H9 (cell line): ENCODE data around the gene BAIAP2. TPM values are rescaled to one million over a fixed set of nuclear protein-coding genes. Genes with fewer than 3 reads are reported as not detected.

Experiments
- DNase-seq: peaks from one replicate; pipeline ENCODE4 v3.0.0-alpha.2; 2017
- H2AFZ ChIP-seq: one replicate; pipeline ENCODE4 v1.6.1; 2013; ENCODE audit warnings: mild to moderate bottlenecking, low read length, control low read depth, moderate library complexity
- H2AK5ac ChIP-seq: 2 replicates; pipeline ENCODE4 v1.6.1; 2013; ENCODE audit warnings: low read length, control low read depth, mixed read lengths; ENCODE audit not compliant: insufficient read length
- H2BK120ac ChIP-seq: one replicate; pipeline ENCODE4 v1.6.1; 2013; ENCODE audit warnings: low read depth, mild to moderate bottlenecking, low read length, control low read depth, inconsistent platforms; ENCODE audit not compliant: poor library complexity, severe bottlenecking
- H2BK12ac ChIP-seq: 2 replicates; pipeline ENCODE4 v1.6.1; 2013; ENCODE audit warnings: low read length, control low read depth, mixed read lengths, low read depth; ENCODE audit not compliant: insufficient read length
- H2BK15ac ChIP-seq: 2 replicates; pipeline ENCODE4 v1.6.1; 2013; ENCODE audit warnings: low read depth, low read length, control low read depth
- H2BK20ac ChIP-seq: one replicate; pipeline ENCODE4 v1.6.1; 2013; ENCODE audit warnings: low read depth, mild to moderate bottlenecking, low read length, control low read depth, inconsistent platforms; ENCODE audit not compliant: poor library complexity, severe bottlenecking
- H2BK5ac ChIP-seq: 2 replicates; pipeline ENCODE4 v1.6.1; 2013; ENCODE audit warnings: low read length, control low read depth, mixed read lengths; ENCODE audit not compliant: insufficient read length
- H3K14ac ChIP-seq: 2 replicates; pipeline ENCODE4 v1.6.1; 2013; ENCODE audit warnings: low read length, control low read depth; ENCODE audit not compliant: insufficient read depth
- H3K18ac ChIP-seq: 2 replicates; pipeline ENCODE4 v1.6.1; 2013; ENCODE audit warnings: low read depth, mild to moderate bottlenecking, mixed read lengths, low read length, control low read depth; ENCODE audit not compliant: insufficient read length
- H3K23ac ChIP-seq: 2 replicates; pipeline ENCODE4 v1.6.1; 2013; ENCODE audit warnings: low read length, control low read depth, mixed read lengths, low read depth; ENCODE audit not compliant: insufficient read length
- H3K23me2 ChIP-seq: 2 replicates; pipeline ENCODE4 v1.6.1; 2013; ENCODE audit warnings: low read depth, mild to moderate bottlenecking, mixed read lengths, low read length, control low read depth; ENCODE audit not compliant: insufficient read length, poor library complexity, severe bottlenecking
- H3K27ac ChIP-seq: 2 replicates; pipeline ENCODE4 v1.5.1; 2013; ENCODE audit warnings: low read length, control low read depth, mixed read lengths, low read depth; ENCODE audit not compliant: insufficient read length
- H3K27me3 ChIP-seq: 2 replicates; pipeline ENCODE4 v1.6.1; 2013; ENCODE audit warnings: low read length, control low read depth, inconsistent platforms; ENCODE audit not compliant: insufficient read depth
- H3K4ac ChIP-seq: 2 replicates; pipeline ENCODE4 v1.6.1; 2013; ENCODE audit warnings: low read depth, mild to moderate bottlenecking, control low read depth, inconsistent platforms, low read length, moderate library complexity
- H3K4me1 ChIP-seq: 2 replicates; pipeline ENCODE4 v1.6.1; 2013; ENCODE audit warnings: low read length, control low read depth, inconsistent platforms; ENCODE audit not compliant: insufficient read depth
- H3K4me2 ChIP-seq: 2 replicates; pipeline ENCODE4 v1.6.1; 2013; ENCODE audit warnings: low read length, control low read depth, mixed read lengths; ENCODE audit not compliant: insufficient read length, insufficient read depth
- H3K56ac ChIP-seq: 2 replicates; pipeline ENCODE4 v1.6.1; 2013; ENCODE audit warnings: low read depth, mild to moderate bottlenecking, mixed read lengths, low read length, control low read depth; ENCODE audit not compliant: insufficient read length
- H3K79me1 ChIP-seq: 2 replicates; pipeline ENCODE4 v1.6.1; 2013; ENCODE audit warnings: low read depth, mild to moderate bottlenecking, moderate library complexity, low read length, control low read depth, inconsistent platforms; ENCODE audit not compliant: insufficient read depth, poor library complexity, severe bottlenecking
- H3K79me2 ChIP-seq: 2 replicates; pipeline ENCODE4 v1.6.1; 2013; ENCODE audit warnings: low read length, control low read depth, inconsistent platforms; ENCODE audit not compliant: insufficient read depth
- H3K9ac ChIP-seq: 2 replicates; pipeline ENCODE4 v1.6.1; 2013; ENCODE audit warnings: low read length, control low read depth, mixed read lengths; ENCODE audit not compliant: insufficient read length; ENCODE audit errors: extremely low read depth
- H3K9me3 ChIP-seq: one replicate; pipeline ENCODE4 v1.6.1; 2013; ENCODE audit warnings: low read depth, low read length, inconsistent platforms; ENCODE audit not compliant: control insufficient read depth
- H3T11ph ChIP-seq: one replicate; pipeline ENCODE4 v1.6.1; 2013; ENCODE audit warnings: mild to moderate bottlenecking, low read length, control low read depth, inconsistent platforms
- H4K20me1 ChIP-seq: one replicate; pipeline ENCODE4 v1.6.1; 2013; ENCODE audit not compliant: control insufficient read depth, insufficient read length, insufficient read depth
- H4K5ac ChIP-seq: 2 replicates; pipeline ENCODE4 v1.6.1; 2013; ENCODE audit warnings: low read depth, mild to moderate bottlenecking, mixed read lengths, low read length, control low read depth; ENCODE audit not compliant: insufficient read length
- H4K8ac ChIP-seq: replicated peaks from 2 replicates; pipeline ENCODE4 v1.6.1; 2013; ENCODE audit warnings: low read length, control low read depth, mixed read lengths, low read depth; ENCODE audit not compliant: insufficient read length
- H4K91ac ChIP-seq: 2 replicates; pipeline ENCODE4 v1.6.1; 2013; ENCODE audit warnings: low read depth, mild to moderate bottlenecking, moderate library complexity, mixed read lengths, low read length, control low read depth; ENCODE audit not compliant: insufficient read length
- H3K27ac Mint-ChIP-seq, 3 experiments: 2 replicates in 2 of 3; 3 replicates in 1 of 3; pipeline ENCODE4 v1.8.0; 2020 to 2021; ENCODE audit warnings: mixed read lengths in 3 of 3, mild to moderate bottlenecking in 1 of 3, moderate library complexity in 1 of 3
- H3K27me3 Mint-ChIP-seq: 2 replicates; pipeline ENCODE4 v1.8.0; 2021; ENCODE audit warnings: low read depth, mild to moderate bottlenecking, moderate library complexity, mixed read lengths
- H3K36me3 Mint-ChIP-seq, 3 experiments: 2 replicates in 2 of 3; 3 replicates in 1 of 3; pipeline ENCODE4 v1.8.0; 2020 to 2021; ENCODE audit warnings: low read depth in 3 of 3, mixed read lengths in 3 of 3; ENCODE audit not compliant: insufficient read depth in 1 of 3
- H3K4me1 Mint-ChIP-seq, 2 experiments: 2 replicates each; pipeline ENCODE4 v1.8.0; 2020; ENCODE audit warnings: mixed read lengths in 2 of 2
- H3K4me3 Mint-ChIP-seq, 2 experiments: 2 replicates in 1 of 2; 3 replicates in 1 of 2; pipeline ENCODE4 v1.8.0; 2020 to 2021; ENCODE audit warnings: mild to moderate bottlenecking in 2 of 2, mixed read lengths in 2 of 2, moderate library complexity in 1 of 2
- H3K9me3 Mint-ChIP-seq, 2 experiments: 2 replicates in 1 of 2; 3 replicates in 1 of 2; pipeline ENCODE4 v1.8.0; 2020; ENCODE audit warnings: mild to moderate bottlenecking in 2 of 2, mixed read lengths in 2 of 2, moderate library complexity in 1 of 2
- WGBS: extraction: QIAGEN DNeasy Blood & Tissue Kit; methylation state at CpG from one replicate; pipeline ENCODE4 v1.1.7; 2013; ENCODE audit warnings: missing lambda C conversion rate, low lambda C conversion rate, mixed read lengths; ENCODE audit not compliant: insufficient read length; ENCODE audit errors: extremely low coverage; 5-methylcytosine and 5-hydroxymethylcytosine counted together
- total RNA-seq: library from RNA; stranded (reverse); gene quantifications from 2 replicates; pipeline ENCODE4 v1.2.1, GENCODE V29; 2021
- TF ChIP-seq, protein P1 (sequence below): fragments of 200-600 bp; sonication (generic); conservative IDR thresholded peaks from 3 replicates; pipeline ENCODE4 v1.8.0; 2021; ENCODE audit warnings: antibody characterized with exemption, mild to moderate bottlenecking

The BAIAP2 gene
- total RNA-seq, 1 experiment from 2014 or later: 27.8 TPM

DNA sequence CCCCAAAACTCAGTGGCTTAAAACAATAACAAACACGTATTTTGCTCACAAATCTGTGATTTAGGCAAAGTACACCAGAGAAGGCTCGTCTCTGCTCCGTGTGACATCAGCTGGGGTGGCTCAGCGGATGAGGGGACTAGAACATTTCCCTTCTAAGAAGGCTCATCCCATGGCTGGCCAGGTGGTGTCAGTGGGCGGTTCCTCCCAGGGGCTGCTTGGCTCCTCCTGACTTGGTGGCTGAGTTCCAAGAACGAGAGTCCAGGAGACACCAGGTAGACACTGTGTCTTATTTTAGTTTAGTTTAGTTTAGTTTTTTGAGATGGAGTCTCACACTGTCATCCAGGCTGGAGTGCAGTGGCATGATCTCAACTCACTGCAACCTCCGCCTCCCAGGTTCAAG, 48.9 kb upstream of the BAIAP2 start:
- no peak overlapping the region for H3K27ac Mint-ChIP-seq
- peaks cover 56% of the 10 kb centered on the region for H3K27me3 Mint-ChIP-seq
- Histone ChIP-seq H2BK20ac (no peak overlapping the region), H3K27me3 (no peaks in the 10 kb centered on the region), H2AFZ (no peak overlapping the region), H3K4ac (no peak overlapping the region), H4K5ac (no peak overlapping the region), H2BK15ac (no peak overlapping the region), H2BK120ac (no peak overlapping the region), H3K79me2 (no peaks in the 10 kb centered on the region), H3K9ac (no peak overlapping the region), H2BK5ac (no peak overlapping the region), H3K18ac (no peak overlapping the region), H3K4me2 (no peak overlapping the region), H2BK12ac (no peak overlapping the region), H3K14ac (no peak overlapping the region), H2AK5ac (no peak overlapping the region), H3T11ph (no peak overlapping the region), H3K27ac (no peak overlapping the region), H3K56ac (no peak overlapping the region), H3K23me2 (no peaks in the 10 kb centered on the region), H3K9me3 (no peaks in the 10 kb centered on the region), H3K79me1 (no peaks in the 10 kb centered on the region), H4K8ac (no peak overlapping the region), H4K20me1 (no peaks in the 10 kb centered on the region), H4K91ac (no peak overlapping the region), H3K4me1 (no peaks in the 10 kb centered on the region), H3K23ac (no peak overlapping the region)
- no CpG with 5 or more reads among the region's 7 CpGs for WGBS
- H3K4me3 Mint-ChIP-seq: no peak overlapping the region
- no peak for DNase-seq
- H3K36me3 Mint-ChIP-seq: no peaks in the 10 kb centered on the region; a peak in 1 of 7 replicates
- TF ChIP-seq, protein P1, sequence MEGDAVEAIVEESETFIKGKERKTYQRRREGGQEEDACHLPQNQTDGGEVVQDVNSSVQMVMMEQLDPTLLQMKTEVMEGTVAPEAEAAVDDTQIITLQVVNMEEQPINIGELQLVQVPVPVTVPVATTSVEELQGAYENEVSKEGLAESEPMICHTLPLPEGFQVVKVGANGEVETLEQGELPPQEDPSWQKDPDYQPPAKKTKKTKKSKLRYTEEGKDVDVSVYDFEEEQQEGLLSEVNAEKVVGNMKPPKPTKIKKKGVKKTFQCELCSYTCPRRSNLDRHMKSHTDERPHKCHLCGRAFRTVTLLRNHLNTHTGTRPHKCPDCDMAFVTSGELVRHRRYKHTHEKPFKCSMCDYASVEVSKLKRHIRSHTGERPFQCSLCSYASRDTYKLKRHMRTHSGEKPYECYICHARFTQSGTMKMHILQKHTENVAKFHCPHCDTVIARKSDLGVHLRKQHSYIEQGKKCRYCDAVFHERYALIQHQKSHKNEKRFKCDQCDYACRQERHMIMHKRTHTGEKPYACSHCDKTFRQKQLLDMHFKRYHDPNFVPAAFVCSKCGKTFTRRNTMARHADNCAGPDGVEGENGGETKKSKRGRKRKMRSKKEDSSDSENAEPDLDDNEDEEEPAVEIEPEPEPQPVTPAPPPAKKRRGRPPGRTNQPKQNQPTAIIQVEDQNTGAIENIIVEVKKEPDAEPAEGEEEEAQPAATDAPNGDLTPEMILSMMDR: no peak
- H3K4me1 Mint-ChIP-seq: peaks cover 6 to 17% of the 10 kb centered on the region in 2 experiments
- H3K9me3 Mint-ChIP-seq: no peaks in the 10 kb centered on the region
